NOMO-1 treated with dmso at 0.1 percent for 144 hours (cell line): ENCODE measurements around the gene CDIPT.
"Not testable (repeated sequence)": the region's sequence is repeated elsewhere in the genome, so short reads cannot be mapped to it uniquely, and the experiment has no call there.

Source experiments
- DNase-seq: peaks from one replicate; lab custom pipeline; 2025; ENCODE audit not compliant: unreplicated experiment; lab: John Stamatoyannopoulos, UW

CDIPT gene

DNA sequence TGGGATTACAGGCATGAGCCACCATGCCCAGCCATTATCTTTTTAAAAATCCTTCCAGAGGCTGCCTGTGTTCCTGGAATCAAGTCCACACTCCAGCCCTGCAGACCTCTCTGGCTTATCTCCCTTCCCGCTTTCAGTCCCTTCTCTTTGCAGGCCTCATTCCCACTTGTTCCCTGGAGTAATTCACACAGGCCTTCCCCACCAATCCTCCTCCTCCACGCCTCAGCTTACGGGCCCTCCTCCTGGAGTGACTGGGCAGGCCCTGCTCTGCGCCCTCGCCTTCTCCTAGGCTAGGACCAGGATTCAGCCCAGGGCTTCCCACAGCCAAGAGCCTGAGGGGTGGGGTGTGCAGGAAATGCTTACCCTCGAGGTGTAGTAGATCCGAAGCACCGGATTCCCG is 2.8 kb downstream of the CDIPT start:
- no peak for DNase-seq

DNA sequence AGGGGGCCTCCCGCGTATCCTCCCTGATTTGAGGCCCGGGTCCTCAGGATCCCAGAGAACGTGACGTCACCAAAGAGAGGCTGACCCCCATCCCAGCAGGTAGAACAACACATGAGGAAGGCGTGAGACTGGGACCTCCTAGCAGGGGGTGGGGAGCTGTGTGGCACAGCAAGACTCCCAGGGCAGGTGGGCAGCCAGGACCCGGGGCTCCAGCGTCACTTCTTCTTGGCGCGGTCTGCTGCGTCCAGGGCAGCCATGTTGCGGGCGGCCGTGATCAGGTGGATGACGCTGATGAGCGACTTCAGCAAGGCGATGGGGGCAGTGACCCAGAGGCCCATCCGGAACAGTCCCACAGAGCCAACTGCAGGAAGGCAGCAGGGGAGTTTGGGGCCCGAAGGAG is 4.1 kb downstream of the CDIPT start:
- DNase-seq: no peak

DNA sequence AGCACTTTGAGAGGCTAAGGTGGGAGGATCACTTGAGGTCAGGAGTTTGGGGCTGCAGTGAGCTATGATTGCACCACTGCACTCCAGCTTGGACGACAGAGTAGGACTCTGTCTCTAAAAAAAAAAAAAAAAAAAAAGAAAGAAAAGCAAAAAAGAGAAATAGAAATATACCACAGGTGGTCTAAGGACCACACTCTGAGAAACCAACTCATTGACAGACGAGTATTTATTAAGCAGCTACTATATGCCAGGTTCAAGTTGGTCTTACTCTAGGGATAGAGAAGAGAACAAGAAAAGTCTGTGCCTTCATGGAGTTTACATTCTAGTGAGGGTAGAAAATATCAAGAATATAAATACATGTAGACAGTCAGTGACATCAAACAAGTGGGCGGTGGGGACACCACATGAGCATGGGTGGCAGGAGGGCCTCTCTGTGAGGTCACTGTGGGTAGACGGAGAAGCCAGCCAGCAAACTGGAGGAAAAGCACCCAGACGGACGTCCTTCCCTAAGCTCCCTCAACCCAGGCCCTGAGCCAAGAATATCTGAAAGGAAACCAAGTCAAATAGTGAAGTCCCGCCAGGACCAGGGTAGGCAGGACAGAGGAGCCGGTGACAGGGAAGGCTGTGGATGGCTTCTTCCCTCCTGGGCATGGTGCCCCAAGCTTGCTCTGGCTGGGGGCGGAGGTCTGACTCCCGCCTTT is 4.7 kb downstream of the CDIPT start:
- DNase-seq: no peak

DNA sequence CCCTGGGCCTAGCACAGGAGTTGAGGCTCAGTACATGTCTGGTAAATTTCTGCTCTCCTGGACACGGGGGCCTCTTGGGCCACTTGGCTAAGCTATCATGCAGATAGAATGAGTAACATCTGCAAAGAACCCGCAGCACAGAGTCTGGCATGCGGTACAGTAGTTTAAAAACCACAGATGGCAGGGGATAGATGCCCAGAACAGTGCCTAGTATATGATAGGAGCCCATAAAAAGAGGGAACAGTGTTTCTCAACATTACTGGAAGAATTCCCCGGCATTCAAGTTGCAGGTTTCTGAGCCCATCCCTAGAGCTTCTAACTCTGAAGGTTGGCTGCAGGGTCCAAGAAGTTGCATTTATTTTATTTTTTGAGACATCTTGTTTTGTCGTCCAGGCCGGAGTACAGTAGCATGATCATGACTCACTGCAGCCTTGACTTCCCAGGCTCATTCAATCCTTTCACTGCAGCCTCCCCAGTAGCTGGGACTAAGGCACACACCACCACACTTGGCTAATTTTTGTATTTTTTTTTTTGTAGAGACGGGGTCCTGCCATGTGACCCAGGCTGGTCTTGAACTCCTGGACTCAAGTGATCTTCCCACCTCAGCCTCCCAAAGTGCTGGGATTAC is 5.8 kb downstream of the CDIPT start:
- DNase-seq: no peak

DNA sequence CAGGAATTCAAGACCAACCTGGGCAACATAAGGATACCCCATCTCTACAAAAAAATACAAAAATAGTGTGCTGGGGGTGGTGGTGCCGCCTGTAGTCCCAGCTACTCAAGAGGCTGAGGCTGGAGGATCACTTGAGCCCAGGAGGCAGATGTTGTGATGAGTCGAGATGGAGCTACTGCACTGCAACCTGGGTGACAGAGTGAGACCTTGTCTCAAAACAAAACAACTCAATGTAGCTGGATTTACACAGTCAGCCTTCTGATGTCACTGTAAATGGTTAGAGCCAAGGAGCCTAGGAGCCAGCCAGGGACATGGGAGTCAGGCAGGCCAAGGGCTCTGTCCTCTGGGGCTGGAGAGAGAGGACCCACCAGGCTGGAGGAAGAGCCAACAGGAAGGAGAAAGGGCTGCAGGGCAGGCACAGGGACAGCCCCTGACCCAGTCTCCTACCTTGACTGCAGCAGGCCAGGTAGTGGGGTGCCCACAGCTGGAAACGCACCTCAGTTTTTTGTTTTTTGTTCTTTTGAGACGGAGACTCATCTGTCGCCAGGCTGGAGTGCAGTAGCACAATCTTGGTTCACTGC is 8.4 kb downstream of the CDIPT start:
- no peak for DNase-seq

DNA sequence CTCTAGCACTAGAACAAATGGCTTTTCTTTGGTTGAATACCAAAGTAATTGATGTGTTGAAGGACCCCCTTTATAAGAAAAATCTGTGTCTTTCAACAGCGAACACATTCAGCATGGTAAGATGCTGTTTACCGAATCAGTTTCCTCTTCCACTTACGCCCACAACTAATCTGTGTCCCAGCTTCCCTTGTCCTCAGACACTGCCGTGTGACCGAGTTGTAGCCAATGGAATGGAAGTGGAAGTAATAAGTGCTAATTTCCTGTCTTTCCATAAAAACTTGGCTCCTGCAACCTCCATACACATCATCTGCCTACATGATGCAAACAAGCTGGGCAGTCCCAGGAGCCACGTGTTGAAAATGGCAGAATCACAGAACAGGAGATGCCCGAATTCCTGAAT is 10.4 kb downstream of the CDIPT start:
- DNase-seq: no peak

DNA sequence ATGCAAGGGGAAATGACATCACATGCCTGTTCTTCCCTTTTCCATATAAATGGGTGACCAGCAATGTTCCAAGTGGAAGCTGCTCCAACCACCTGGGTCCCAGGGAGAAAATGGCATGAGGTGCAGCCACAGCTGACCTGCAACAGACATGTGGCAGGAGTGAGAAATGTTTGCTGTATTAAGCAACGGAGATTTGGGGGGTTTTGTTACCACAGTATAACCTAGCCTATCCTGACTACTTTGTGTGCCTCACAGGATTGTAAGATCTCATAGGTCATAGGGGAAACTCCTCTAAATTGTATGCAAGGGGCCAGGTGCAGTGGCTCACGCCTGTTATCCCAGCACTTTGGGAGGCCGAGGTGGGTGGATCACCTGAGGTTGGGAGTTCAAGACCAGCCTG is 12.0 kb downstream of the CDIPT start:
- no peak for DNase-seq

DNA sequence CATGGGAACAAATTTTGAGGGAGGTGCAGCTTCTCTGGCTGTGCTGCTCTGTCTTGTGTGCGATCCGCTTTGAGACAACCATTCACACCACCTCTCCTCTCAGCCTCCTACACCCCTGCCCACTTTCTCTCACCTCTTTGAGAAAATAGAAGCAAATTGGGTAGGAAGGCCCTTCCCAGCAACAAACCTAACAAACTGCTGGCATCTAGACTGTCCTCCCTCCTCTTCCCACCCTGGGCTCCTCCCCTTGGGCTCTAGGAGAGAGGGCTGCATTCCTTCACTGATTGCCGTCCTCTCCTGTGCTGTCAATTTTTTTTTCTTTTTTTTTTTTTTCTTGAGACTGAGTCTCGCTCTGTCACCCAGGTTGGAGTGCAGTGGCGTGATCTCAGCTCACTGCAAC is 13.5 kb downstream of the CDIPT start:
- no peak for DNase-seq

DNA sequence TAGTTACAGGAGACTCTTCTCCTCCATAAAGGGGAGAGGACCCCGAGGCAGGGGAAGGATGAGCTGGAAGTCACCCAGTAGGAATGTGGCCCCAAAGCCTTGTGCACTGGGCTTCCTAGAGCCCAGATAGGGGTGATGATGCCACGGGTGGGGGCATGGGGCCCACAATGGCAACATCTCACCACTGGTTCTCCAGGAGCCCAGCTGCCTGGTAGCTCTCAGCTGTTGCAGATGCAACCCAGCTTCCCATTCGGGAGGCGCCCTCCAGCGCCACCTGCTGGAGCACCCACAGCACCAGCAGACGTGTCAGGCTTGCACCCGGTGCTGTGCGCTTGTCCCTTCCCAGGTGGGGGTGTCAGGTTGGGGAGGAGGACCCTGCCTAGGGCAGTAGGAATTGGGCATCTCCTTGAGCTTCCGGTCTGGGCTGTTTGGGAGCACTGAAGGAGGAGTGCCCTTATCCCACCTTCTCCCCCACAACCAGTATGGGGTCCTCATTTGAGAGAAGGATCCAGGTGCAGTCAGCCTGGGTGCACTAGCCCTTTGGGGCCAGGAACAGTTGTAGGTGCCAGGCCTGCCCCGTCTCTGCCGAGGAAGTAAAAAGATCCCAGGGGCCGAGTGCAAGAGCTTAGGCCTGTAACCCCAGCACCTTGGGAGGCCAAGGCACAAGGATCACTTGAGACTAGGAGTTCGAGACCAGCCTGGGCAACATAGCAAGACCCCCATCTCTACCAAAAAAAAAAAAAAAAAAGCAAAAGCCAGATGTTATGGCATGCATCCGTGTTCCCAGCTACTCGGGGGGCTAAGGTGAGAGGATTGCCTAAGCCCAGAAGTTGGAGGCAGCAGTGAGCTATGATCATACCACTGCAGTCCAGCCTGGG is 14.4 kb downstream of the CDIPT start:
- DNase-seq: no peak

DNA sequence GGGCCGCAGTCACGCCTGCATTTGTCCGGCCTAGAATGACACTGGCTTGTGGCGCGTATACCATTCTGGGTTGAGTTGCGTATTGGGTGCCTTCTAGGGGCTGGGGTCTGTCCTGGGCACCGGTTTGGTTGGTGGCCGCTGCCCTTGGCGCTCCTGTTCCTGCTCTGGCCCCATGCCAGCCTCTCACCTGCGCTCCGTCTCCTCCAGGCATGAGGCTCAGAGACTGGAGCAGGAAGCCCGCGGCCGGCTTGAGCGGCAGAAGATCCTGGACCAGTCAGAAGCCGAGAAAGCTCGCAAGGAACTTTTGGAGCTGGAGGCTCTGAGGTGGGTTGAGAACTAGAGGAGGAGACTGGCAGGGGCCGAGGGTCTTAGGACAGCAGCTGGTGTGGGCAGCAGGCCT is 17.4 kb downstream of the CDIPT start:
- no peak for DNase-seq

DNA sequence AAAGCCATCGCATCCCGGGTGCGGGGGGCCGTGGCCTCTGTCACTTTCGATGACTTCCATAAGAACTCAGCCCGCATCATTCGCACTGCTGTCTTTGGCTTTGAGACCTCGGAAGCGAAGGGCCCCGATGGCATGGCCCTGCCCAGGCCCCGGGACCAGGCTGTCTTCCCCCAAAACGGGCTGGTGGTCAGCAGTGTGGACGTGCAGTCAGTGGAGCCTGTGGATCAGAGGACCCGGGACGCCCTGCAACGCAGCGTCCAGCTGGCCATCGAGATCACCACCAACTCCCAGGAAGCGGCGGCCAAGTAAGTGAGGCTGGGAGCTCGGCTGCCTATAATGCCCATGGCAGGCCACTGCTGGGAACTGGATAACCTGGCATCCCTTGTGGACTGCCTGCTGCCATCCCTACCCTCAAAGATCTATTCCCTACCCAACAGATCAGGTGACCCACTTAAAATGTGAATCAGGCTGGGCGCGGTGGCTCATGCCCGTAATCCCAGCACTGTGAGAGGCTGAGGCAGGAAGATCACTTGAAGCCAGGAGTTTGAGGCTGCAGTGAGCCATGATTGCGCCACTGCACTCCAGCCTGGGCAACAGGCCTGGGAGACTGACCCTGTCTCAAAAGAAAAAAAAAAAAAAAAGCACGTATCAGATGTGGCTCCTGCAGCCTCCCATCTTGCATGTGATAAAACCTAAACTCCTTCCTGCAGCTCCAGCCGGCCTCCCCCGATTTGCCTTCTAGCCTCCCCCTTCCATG is 18.3 kb downstream of the CDIPT start:
- DNase-seq: no peak

DNA sequence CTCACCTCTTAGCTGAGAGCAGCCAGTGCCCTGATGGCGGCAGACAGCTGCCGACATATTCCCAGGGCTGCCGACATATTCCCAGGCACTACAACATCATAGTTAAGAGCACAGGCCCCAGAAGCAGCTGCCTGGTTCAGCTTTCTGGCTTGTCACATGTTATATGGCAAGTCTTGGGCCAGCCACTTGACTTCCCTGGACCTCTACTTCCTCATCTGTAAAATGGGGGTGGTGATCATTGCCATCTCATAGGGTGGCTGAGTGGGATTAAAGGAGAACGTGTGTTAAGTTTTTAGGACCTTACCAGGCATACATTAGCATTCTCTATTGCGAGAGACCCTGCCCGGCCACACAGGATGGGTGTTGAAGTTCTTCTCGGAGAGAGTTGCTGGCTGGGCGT is 19.1 kb downstream of the CDIPT start:
- no peak for DNase-seq

DNA sequence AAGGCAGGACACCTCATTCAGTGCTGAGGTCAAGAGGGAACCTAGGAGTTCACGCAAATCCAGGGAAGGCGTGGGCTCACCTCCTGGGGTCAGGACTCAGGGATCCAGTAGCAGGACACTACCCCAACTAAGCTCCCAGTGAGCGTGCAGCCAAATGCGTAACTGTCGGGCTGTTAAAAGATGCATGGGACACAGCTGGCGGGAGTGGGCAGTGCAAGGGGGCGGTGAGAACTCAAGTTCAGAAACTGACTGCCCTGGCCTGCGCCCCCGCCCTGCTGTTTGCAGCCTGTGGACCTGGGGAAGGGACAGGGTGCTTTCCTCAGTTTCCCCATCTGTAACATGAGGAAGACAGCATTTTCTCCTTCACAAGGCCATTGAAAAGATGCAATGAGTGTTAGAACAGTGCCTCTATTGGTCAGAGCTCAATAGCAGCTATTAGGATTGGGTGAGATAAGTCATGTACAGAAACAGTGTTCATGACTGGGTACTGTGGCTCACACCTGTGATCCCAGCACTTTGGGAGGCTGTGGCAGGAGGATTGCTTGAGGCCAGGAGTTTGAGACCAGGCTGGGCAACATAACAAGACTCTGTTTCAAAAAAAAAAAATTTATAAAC is 20.2 kb downstream of the CDIPT start:
- DNase-seq: no peak

DNA sequence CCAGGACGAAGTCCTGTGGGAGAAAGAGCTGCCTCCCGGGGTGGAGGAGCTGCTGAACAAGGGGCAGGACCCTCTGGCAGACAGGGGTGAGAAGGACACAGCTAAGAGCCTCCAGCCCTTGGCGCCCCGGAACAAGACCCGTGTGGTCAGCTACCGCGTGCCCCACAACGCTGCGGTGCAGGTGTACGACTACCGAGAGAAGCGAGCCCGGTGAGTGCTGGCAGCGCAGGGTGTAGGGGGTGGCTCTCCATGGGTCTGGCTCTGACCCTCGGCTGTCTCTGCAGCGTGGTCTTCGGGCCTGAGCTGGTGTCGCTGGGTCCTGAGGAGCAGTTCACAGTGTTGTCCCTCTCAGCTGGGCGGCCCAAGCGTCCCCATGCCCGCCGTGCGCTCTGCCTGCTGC is 21.4 kb downstream of the CDIPT start:
- no peak for DNase-seq

DNA sequence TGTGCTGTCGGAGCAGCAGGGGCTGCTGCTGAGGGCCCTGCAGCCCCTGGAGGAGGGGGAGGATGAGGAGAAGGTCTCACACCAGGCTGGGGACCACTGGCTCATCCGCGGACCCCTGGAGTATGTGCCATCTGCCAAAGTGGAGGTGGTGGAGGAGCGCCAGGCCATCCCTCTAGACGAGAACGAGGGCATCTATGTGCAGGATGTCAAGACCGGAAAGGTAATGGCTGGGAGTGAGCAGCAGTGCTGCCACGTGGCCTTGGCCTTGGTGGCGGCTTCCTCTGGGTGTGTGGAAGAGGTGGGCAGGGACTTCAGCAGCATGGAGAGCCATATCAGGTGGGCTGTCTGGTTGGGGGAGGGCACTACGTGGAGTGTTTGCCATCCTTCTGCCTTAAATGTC is 22.8 kb downstream of the CDIPT start:
- no peak for DNase-seq

DNA sequence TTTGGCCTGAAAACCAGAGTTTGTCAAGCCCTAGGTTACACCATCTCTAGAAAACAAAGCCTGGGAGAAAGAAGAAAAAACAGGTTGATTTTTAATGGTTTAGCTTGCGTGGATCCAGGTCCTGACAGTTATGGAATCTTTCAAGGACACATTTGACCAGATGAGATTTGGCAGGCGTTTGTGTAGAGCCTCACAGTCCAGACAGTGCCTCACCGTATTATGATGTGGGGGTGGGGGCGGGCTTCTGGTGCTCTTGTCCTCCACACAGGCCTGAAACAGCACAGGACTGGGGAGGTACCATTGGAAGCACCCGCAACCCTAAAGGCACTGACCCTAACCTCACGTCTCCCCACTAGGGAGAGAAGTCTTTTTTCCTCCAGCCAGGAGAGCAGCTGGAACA is 23.2 kb downstream of the CDIPT start:
- DNase-seq: no peak

DNA sequence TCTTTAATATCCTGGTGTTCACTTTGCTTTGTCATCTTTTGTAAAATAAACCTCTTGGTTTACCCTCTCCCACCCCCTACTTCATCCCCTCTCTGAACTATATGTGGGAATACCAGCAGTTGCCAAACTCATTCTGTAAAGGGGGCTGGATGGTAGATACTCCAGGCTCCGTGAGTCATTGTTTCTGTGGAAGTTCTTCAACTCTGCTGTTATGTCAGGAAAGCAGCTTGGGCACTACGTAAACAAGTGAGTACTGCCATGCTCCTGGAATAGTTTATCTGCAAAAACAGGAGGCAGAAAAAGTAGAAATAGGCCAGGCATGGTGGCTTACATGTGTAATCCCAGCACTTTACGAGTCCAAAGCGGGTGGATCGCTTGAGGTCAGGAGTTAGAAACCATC is 25.2 kb downstream of the CDIPT start:
- DNase-seq: no peak

DNA sequence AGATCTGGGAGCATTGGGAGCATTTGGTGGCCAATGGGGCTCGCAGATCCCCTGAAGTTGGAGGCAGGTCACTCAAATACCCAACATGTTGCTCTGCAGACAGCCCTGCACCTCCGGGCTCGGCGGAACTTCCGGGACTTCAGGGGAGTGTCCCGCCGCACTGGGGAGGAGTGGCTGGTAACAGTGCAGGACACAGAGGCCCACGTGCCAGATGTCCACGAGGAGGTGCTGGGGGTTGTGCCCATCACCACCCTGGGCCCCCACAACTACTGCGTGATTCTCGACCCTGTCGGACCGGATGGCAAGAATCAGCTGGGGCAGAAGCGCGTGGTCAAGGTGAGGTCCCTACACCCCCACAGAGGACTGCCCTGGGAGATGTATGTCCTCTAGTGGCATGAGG is 26.4 kb downstream of the CDIPT start:
- no peak for DNase-seq

DNA sequence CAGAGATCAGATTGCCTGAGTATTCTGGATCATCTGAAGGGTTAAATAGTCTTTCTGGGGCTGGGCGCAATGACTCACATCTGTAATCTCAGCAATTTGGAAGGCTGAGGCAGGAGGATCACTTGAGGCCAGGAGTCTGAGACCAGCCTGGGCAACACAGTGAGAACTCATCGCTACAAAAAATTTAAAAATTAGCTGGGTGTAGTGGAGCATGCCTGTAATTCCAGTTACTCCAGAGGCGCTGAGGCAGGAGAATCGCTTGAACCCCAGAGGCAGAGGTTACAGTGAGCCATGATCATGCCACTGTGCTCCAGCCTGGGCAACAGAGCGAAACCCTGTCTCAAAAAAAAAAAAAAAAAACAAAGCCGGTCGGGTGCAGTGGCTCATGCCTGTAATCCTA is 27.1 kb downstream of the CDIPT start:
- no peak for DNase-seq

DNA sequence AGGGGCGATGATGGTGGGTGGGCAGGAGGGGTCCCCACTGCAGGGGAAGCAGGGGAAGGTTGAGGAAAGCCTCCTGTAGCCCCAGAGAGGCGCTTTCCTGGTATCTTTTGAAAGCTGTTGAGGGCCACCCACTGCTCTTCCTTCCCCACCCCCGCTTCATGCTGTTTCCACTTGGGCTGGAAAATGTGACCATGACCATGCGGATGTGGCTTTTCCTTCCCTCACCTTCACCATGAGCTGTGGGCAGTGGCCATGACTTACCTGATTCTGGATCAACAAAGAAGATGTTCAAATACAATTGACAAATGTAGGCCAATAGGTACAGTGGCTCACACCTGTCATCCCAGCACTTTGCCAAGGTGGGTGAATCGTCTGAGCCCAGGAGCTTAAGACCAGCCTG is 28.9 kb downstream of the CDIPT start:
- DNase-seq: no peak

DNA sequence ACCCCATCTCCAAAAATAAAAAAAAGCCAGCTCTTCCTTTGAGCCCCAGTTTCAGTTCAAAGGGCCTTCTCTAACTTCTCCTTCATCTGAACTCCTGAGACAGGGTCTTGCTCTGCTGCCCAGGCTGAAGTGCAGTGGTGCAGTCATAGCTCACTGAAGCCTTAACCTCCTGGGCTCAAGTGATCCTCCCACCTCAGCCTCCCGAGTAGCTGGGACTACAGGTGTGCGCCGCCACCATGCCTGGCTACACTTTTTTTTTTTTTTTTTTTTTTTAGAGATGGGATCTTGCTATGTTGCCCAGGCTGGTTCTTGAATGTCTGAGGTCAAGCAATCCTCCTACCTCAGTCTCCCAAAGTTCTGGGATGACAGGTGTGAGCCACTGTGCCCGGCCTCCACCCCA is 29.8 kb downstream of the CDIPT start:
- DNase-seq: not testable (repeated sequence)
